HG03558 (cell line): Measurements from ENCODE around the gene RBKS.

ENCODE experiments used
- ATAC-seq: cut with Tn5 transposase; IDR thresholded peaks from one replicate; pipeline ENCODE4 v1.9.1; 2021; ENCODE audit warnings: moderate number of reproducible peaks; ENCODE audit not compliant: unreplicated experiment; ENCODE audit errors: extremely low read depth

RBKS gene

GRCh38 chr2:27741673-27742072, 148.5 kb downstream of the RBKS start:
- ATAC-seq, result no peak

GRCh38 chr2:27739058-27739373, 151.2 kb downstream of the RBKS start:
- no peak for ATAC-seq

- ATAC-seq, result no peak
These were observed 151.7 kb downstream of the RBKS start for GRCh38 chr2:27738349-27739057.

- ATAC-seq, result no peak
These were observed 152.4 kb downstream of the RBKS start for GRCh38 chr2:27737676-27738348.

DNA sequence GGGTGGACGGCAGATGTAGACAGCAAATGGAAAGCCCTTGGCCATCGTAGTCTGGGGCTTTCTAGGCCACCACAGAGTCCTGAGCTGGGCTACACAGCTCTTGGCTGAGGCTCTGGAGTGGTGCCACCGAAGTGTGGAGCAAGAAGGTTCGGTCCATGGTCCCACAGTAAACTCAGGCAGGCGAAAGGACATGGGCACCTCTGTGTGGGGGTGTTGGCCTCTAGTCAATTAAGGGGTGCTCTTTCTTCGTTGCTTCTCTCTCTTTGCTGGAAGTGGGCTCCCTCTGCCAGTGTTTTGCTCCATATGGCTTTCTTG, 153.3 kb downstream of the RBKS start:
- ATAC-seq, result no peak

DNA sequence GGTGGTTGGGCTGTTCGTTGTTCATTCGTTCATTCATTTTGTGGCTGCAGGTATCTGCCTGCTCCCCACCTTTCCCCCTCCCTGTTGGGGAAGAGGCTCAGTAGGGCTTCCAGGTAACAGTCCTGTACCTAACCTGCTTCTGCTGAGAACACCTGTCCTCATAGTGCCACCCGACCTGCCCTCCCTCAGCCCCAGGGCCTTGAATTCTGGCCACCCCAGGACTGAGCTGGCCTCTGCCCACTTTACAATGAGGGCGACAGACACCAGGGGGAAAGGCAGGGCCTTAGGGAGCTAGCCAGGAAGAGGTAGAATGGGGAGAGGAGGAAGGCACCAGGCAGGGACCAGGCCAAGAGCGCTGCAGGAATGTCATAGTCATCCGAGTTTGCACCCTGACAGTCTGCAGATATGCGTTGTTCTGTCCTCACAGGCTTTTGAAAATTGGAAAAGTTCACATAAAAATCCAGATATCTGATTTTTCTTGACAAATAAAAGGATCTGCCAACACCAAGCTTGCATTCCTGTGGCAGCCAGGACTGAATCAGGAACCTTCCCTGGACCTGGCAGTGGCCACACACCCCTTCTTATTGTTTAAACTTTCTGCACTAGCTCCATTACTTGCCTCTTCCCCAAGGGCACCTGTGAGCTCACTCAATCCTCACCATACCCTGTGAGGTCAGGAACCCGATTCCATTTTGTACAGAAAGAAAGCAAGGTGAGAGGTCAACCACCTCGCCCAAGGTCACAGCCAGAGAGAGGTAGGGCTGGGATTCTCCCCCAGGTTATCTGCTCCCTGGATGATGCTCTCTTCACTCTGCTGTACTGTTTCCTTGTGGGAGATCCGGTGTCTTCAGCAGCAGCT, 153.9 kb downstream of the RBKS start:
- ATAC-seq, result no peak

DNA sequence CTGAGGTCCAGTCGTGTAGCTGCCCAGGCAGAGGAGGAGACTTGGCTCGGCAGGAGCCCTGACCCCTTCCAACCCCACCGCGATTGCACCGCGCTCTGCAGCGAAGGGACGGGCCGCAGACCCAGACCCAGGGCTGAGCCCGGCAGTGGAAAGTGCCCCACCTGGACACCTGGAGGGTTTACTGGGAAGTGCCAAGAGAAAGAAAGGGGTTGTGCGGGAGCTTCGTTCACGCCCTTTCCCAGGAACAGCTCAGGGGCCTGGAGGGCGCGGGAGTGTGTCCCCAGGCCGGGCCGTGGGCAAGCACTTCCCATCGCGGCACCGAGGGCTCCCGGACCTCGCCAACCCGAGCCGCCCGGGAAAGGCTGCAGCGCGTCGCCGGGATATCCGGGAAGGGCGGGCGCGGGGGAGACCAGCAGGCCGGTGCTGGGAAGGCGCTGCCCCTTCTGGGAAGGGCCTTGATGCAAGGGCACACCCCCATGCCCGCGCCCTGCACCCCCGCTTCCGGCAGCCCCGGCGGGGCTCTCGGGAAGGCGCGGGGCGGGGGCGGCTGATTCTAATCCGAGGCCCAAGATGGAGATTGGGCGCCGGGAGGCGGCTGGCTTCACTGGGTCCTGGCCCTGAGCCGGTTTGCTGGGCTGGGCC, 154.8 kb downstream of the RBKS start:
- ATAC-seq, result no peak

DNA sequence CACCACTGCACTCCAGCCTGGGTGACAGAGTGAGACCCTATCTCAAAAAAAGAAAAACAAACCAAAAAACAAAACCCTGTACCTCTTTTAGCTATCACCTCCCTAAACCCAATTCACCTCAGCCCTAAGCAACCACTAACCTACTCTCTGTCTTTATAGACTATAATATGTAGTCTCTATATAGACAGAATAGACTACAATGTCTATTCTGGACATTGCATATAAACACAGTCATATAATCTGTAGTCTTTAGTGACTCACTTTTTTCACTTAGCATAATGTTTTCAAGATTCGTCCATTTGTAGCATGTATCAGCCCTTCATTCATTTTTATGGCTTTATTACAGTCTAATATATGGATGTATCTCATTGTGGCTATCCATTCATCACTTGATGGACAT, 155.9 kb downstream of the RBKS start:
- no peak for ATAC-seq
